CD1c-positive myeloid dendritic cell (primary cell): Measurements from ENCODE around the gene TRERF1.
"Not testable (repeated sequence)": the region's sequence is repeated elsewhere in the genome, so short reads cannot be mapped to it uniquely, and the experiment has no call there.

Experiments
- DNase-seq: peaks from one replicate; pipeline ENCODE4 v3.0.0-alpha.2; 2016; ENCODE audit errors: extremely low spot score

Gene TRERF1

GRCh38 chr6:42335896-42336295 lies 115.8 kb downstream of the TRERF1 start:
- no peak for DNase-seq

- no peak for DNase-seq
Observed at GRCh38 chr6:42334870-42335269, 116.9 kb downstream of the TRERF1 start.

- peak; percentile 39 for DNase-seq
Observed at GRCh38 chr6:42333612-42334011, 118.1 kb downstream of the TRERF1 start.

GRCh38 chr6:42332916-42333315 lies 118.8 kb downstream of the TRERF1 start:
- peak; percentile 53 for DNase-seq

GRCh38 chr6:42331019-42331418 lies 120.7 kb downstream of the TRERF1 start:
- DNase-seq = no peak

- no peak for DNase-seq
Observed at GRCh38 chr6:42326248-42326647, 125.5 kb downstream of the TRERF1 start.

- not testable (repeated sequence) for DNase-seq
Observed at GRCh38 chr6:42324656-42325324, 126.9 kb downstream of the TRERF1 start.

GRCh38 chr6:42322676-42323075 lies 129.1 kb downstream of the TRERF1 start:
- no peak for DNase-seq

GRCh38 chr6:42321976-42322375 lies 129.8 kb downstream of the TRERF1 start:
- DNase-seq = no peak

GRCh38 chr6:42320762-42321161 lies 131.0 kb downstream of the TRERF1 start:
- DNase-seq = no peak

- no peak for DNase-seq
Observed at GRCh38 chr6:42318480-42318879, 133.2 kb downstream of the TRERF1 start.

- DNase-seq = peak; percentile 57
Observed at GRCh38 chr6:42316981-42317380, 134.7 kb downstream of the TRERF1 start.

GRCh38 chr6:42315991-42316970 lies 135.4 kb downstream of the TRERF1 start:
- DNase-seq = peak; percentile 93

- no peak for DNase-seq
Observed at GRCh38 chr6:42315259-42315990, 136.3 kb downstream of the TRERF1 start.

GRCh38 chr6:42314571-42315258 lies 137.0 kb downstream of the TRERF1 start:
- peak; percentile 31 for DNase-seq

GRCh38 chr6:42313941-42314570 lies 137.7 kb downstream of the TRERF1 start:
- no peak for DNase-seq

GRCh38 chr6:42313038-42313437 lies 138.7 kb downstream of the TRERF1 start:
- DNase-seq = peak; percentile 78

GRCh38 chr6:42307141-42307470 lies 144.6 kb downstream of the TRERF1 start:
- DNase-seq = no peak

- DNase-seq = no peak
Observed at GRCh38 chr6:42306439-42307140, 145.1 kb downstream of the TRERF1 start.

GRCh38 chr6:42304053-42304712 lies 147.5 kb downstream of the TRERF1 start:
- no peak for DNase-seq
